HUES48 (cell line): ENCODE measurements around the gene SNRPD1.
"Not testable (repeated sequence)": the region's sequence is repeated elsewhere in the genome, so short reads cannot be mapped to it uniquely, and the experiment has no call there.

Experiments
- H3K27ac ChIP-seq: one replicate; pipeline ENCODE4 v1.7.0; 2013; ENCODE audit warnings: low read depth, low read length, inconsistent platforms
- H3K27me3 ChIP-seq: 2 replicates; pipeline ENCODE4 v1.6.1; 2013; ENCODE audit warnings: mild to moderate bottlenecking, low read length; ENCODE audit not compliant: control insufficient read depth, insufficient read depth
- H3K36me3 ChIP-seq: 2 replicates; pipeline ENCODE4 v1.6.1; 2013; ENCODE audit warnings: low read length; ENCODE audit not compliant: control insufficient read depth, insufficient read depth
- H3K4me1 ChIP-seq: 2 replicates; pipeline ENCODE4 v1.6.1; 2013; ENCODE audit warnings: mild to moderate bottlenecking, low read length; ENCODE audit not compliant: control insufficient read depth, insufficient read depth
- H3K4me3 ChIP-seq: 2 replicates; pipeline ENCODE4 v1.5.1; 2013; ENCODE audit warnings: mild to moderate bottlenecking, low read depth, low read length
- H3K9ac ChIP-seq: 2 replicates; pipeline ENCODE4 v1.6.1; 2013; ENCODE audit warnings: mild to moderate bottlenecking, low read depth, low read length, moderate library complexity
- H3K9me3 ChIP-seq: 2 replicates; pipeline ENCODE4 v1.6.1; 2013; ENCODE audit warnings: low read length; ENCODE audit not compliant: control insufficient read depth, insufficient read depth

The SNRPD1 gene

GRCh38 chr18:21638822-21639221 is 26.7 kb downstream of the SNRPD1 start:
- Histone ChIP-seq H3K27ac (no peak overlapping the region), H3K9me3 (no peaks in the 10 kb centered on the region), H3K9ac (no peak overlapping the region)

GRCh38 chr18:21640375-21640774 is 28.3 kb downstream of the SNRPD1 start:
- not testable (repeated sequence) for H3K27ac ChIP-seq, H3K4me3 ChIP-seq, H3K9me3 ChIP-seq, H3K9ac ChIP-seq, H3K27me3 ChIP-seq, H3K4me1 ChIP-seq, H3K36me3 ChIP-seq

More at GRCh38 chr18:21638822-21639221, 26.7 kb downstream of the SNRPD1 start:
- Histone ChIP-seq H3K27me3 (no peaks in the 10 kb centered on the region), H3K36me3 (peaks cover 15% of the 10 kb centered on the region), H3K4me3 (no peak overlapping the region), H3K4me1 (no peaks in the 10 kb centered on the region)

- Histone ChIP-seq H3K4me1 (no peaks in the 10 kb centered on the region), H3K9ac (no peak overlapping the region), H3K27me3 (no peaks in the 10 kb centered on the region), H3K9me3 (no peaks in the 10 kb centered on the region), H3K4me3 (no peak overlapping the region), H3K27ac (no peak overlapping the region), H3K36me3 (no peaks in the 10 kb centered on the region)
Measured at GRCh38 chr18:21650311-21650710, 38.2 kb downstream of the SNRPD1 start.

- Histone ChIP-seq H3K36me3 (no peaks in the 10 kb centered on the region), H3K9me3 (no peaks in the 10 kb centered on the region), H3K9ac (no peak overlapping the region), H3K27me3 (no peaks in the 10 kb centered on the region), H3K27ac (no peak overlapping the region), H3K4me1 (no peaks in the 10 kb centered on the region), H3K4me3 (no peak overlapping the region)
Measured at GRCh38 chr18:21652073-21652472, 40.0 kb downstream of the SNRPD1 start.

- Histone ChIP-seq H3K27ac (no peak overlapping the region), H3K4me3 (no peak overlapping the region), H3K27me3 (no peaks in the 10 kb centered on the region), H3K9me3 (no peaks in the 10 kb centered on the region), H3K36me3 (no peaks in the 10 kb centered on the region), H3K9ac (no peak overlapping the region), H3K4me1 (no peaks in the 10 kb centered on the region)
Measured at GRCh38 chr18:21653361-21653760, 41.2 kb downstream of the SNRPD1 start.

GRCh38 chr18:21656402-21656801 is 44.3 kb downstream of the SNRPD1 start:
- no peak overlapping the region for H3K27ac ChIP-seq

GRCh38 chr18:21660078-21660477 is 48.0 kb downstream of the SNRPD1 start:
- H3K9ac ChIP-seq: no peak overlapping the region
- no peak overlapping the region for H3K4me3 ChIP-seq
- H3K36me3 ChIP-seq: no peaks in the 10 kb centered on the region
- H3K9me3 ChIP-seq: no peaks in the 10 kb centered on the region
- H3K27me3 ChIP-seq: no peaks in the 10 kb centered on the region
- no peaks in the 10 kb centered on the region for H3K4me1 ChIP-seq
- no peak overlapping the region for H3K27ac ChIP-seq

More at GRCh38 chr18:21656402-21656801, 44.3 kb downstream of the SNRPD1 start:
- no peak overlapping the region for H3K9ac ChIP-seq
- H3K36me3 ChIP-seq: no peaks in the 10 kb centered on the region
- H3K4me1 ChIP-seq: no peaks in the 10 kb centered on the region
- H3K27me3 ChIP-seq: no peaks in the 10 kb centered on the region
- no peaks in the 10 kb centered on the region for H3K9me3 ChIP-seq
- H3K4me3 ChIP-seq: no peak overlapping the region

GRCh38 chr18:21662581-21662980 is 50.5 kb downstream of the SNRPD1 start:
- no peak overlapping the region for H3K27ac ChIP-seq
- H3K4me3 ChIP-seq: no peak overlapping the region
- H3K9me3 ChIP-seq: no peaks in the 10 kb centered on the region
- H3K36me3 ChIP-seq: no peaks in the 10 kb centered on the region
- H3K9ac ChIP-seq: no peak overlapping the region
- H3K4me1 ChIP-seq: no peaks in the 10 kb centered on the region
- no peaks in the 10 kb centered on the region for H3K27me3 ChIP-seq

- no peak overlapping the region for H3K4me3 ChIP-seq
- no peaks in the 10 kb centered on the region for H3K4me1 ChIP-seq
- H3K9me3 ChIP-seq: no peaks in the 10 kb centered on the region
- H3K27ac ChIP-seq: no peak overlapping the region
- H3K9ac ChIP-seq: no peak overlapping the region
- H3K27me3 ChIP-seq: no peaks in the 10 kb centered on the region
- no peaks in the 10 kb centered on the region for H3K36me3 ChIP-seq
Measured at GRCh38 chr18:21663578-21663977, 51.5 kb downstream of the SNRPD1 start.

GRCh38 chr18:21664069-21664468 is 52.0 kb downstream of the SNRPD1 start:
- no peak overlapping the region for H3K4me3 ChIP-seq
- H3K9me3 ChIP-seq: no peaks in the 10 kb centered on the region
- no peaks in the 10 kb centered on the region for H3K4me1 ChIP-seq
- no peak overlapping the region for H3K27ac ChIP-seq
- no peak overlapping the region for H3K9ac ChIP-seq
- no peaks in the 10 kb centered on the region for H3K36me3 ChIP-seq
- no peaks in the 10 kb centered on the region for H3K27me3 ChIP-seq

- H3K4me1 ChIP-seq: no peaks in the 10 kb centered on the region
- H3K27ac ChIP-seq: no peak overlapping the region
- H3K4me3 ChIP-seq: no peak overlapping the region
- H3K9ac ChIP-seq: 0 out of 2 replicates have a peak overlapping the region, but pooled peaks have one; percentile 13
- no peaks in the 10 kb centered on the region for H3K36me3 ChIP-seq
- H3K27me3 ChIP-seq: no peaks in the 10 kb centered on the region
- H3K9me3 ChIP-seq: no peaks in the 10 kb centered on the region
Measured at GRCh38 chr18:21669736-21670285, 57.7 kb downstream of the SNRPD1 start.
